K562 (cell line): Measurements from ENCODE around the gene PRM1. TPM values are rescaled to one million over a fixed set of nuclear protein-coding genes. Genes with fewer than 3 reads are reported as not detected.

Source experiments
- CHCHD3 ChIP-seq: fragments of 250-450 bp; sonication (Bioruptor Pico); IDR thresholded peaks from 2 replicates; pipeline ENCODE4 v2.1.2; 2022; ENCODE audit warnings: mild to moderate bottlenecking
- DPF2 ChIP-seq: fragments of 450-650 bp; IDR thresholded peaks from 2 replicates; pipeline ENCODE4 v1.6.1; 2016
- FIP1L1 ChIP-seq: fragments of 200-400 bp; formaldehyde crosslinking; IDR thresholded peaks from 2 replicates; pipeline ENCODE4 v1.6.1; 2018; ENCODE audit warnings: mild to moderate bottlenecking, low read depth, low read length; ENCODE audit not compliant: poor library complexity, severe bottlenecking
- ILK ChIP-seq: fragments of 450-650 bp; IDR thresholded peaks from 2 replicates; pipeline ENCODE4 v1.6.1; 2016; ENCODE audit warnings: missing genetic modification characterization, low read depth, mild to moderate bottlenecking, missing compliant biosample characterization, moderate library complexity, borderline replicate concordance
- MAFK ChIP-seq: IDR thresholded peaks from 2 replicates; pipeline ENCODE4 v1.6.1; 2011; ENCODE audit warnings: low read length, improper control_type of control experiment
- MYNN ChIP-seq, 2 experiments: sonication (generic); formaldehyde crosslinking in 1 of 2; IDR thresholded peaks; 2 replicates each; pipeline versions ENCODE4 v1.5.0 to v1.6.1; 2016 to 2020; ENCODE audit warnings: antibody characterized with exemption in 1 of 2, missing genetic modification reagents in 1 of 2
- RAD51 ChIP-seq: fragments of 450-650 bp; IDR thresholded peaks from 2 replicates; pipeline ENCODE4 v1.7.1; 2016; ENCODE audit warnings: low read depth, mild to moderate bottlenecking, borderline replicate concordance
- RBM17 ChIP-seq: fragments of 200-400 bp; formaldehyde crosslinking; IDR thresholded peaks from 2 replicates; pipeline ENCODE4 v1.6.1; 2017; ENCODE audit warnings: low read depth, mild to moderate bottlenecking, low read length, borderline replicate concordance
- XRCC3 ChIP-seq: fragments of 450-650 bp; IDR thresholded peaks from 2 replicates; pipeline ENCODE4 v1.6.1; 2017; ENCODE audit warnings: mild to moderate bottlenecking, moderate library complexity
- ZC3H11A ChIP-seq: IDR thresholded peaks from 2 replicates; pipeline ENCODE4 v1.6.1; 2012; ENCODE audit warnings: low read depth, low read length, improper control_type of control experiment
- ZNF143 ChIP-seq: sonication (generic); formaldehyde crosslinking; IDR thresholded peaks from 2 replicates; pipeline ENCODE4 v1.9.0; 2022; ENCODE audit warnings: mild to moderate bottlenecking, missing genetic modification reagents
- ZNF436 ChIP-seq: fragments of 250-450, 450-650 bp; sonication (Bioruptor Pico); formaldehyde crosslinking; IDR thresholded peaks from 2 replicates; pipeline ENCODE4 v1.7.0; 2020; ENCODE audit warnings: mild to moderate bottlenecking
- polyA plus RNA-seq, 8 experiments: library from polyadenylated mRNA; depleted of rRNA in 4 of 8; stranded (reverse) in 5 of 8; unstranded in 3 of 8; fragments of >200 nt; fragmentation: Nextera tagmentation in 2 of 8; fragmentation: Illumina TruSeq in 1 of 8; extraction: Ambion mirVana in 2 of 8; extraction: Trizol in 1 of 8; gene quantifications; 2 replicates each; pipeline versions ENCODE4 v1.2.1 to v1.2.3, GENCODE V29; 2011 to 2014; ENCODE audit warnings: inconsistent platforms in 1 of 8, missing spikeins in 1 of 8
- total RNA-seq, 7 experiments: library from RNA; depleted of rRNA in 6 of 7; stranded (reverse); fragments of >200 nt in 6 of 7; fragmentation: Illumina TruSeq in 2 of 7; extraction: Trizol in 2 of 7; gene quantifications; 2 replicates each; pipeline versions ENCODE4 v1.2.1 to v1.2.3, GENCODE V29; 2011 to 2021; ENCODE audit warnings: low replicate concordance in 1 of 7
- TF ChIP-seq, protein P1 (sequence below), 2 experiments: fragments of 450-650 bp in 1 of 2; sonication (generic) in 1 of 2; formaldehyde crosslinking; conservative IDR thresholded peaks; 2 replicates each; pipeline versions ENCODE4 v1.4.0 to v1.8.1; 2020 to 2022; ENCODE audit warnings: mild to moderate bottlenecking in 1 of 2, missing genetic modification reagents in 1 of 2
- TF ChIP-seq, protein P2 (sequence below): IDR thresholded peaks from 2 replicates; pipeline ENCODE4 v1.6.1; 2016; ENCODE audit warnings: missing genetic modification characterization, missing compliant biosample characterization
- TF ChIP-seq, protein P3 (sequence below), 2 experiments: fragments of 450-650 bp; IDR thresholded peaks; 2 replicates each; pipeline ENCODE4 v1.6.1; 2018; ENCODE audit warnings: mild to moderate bottlenecking in 2 of 2, low read depth in 1 of 2; ENCODE audit not compliant: partially characterized antibody in 2 of 2
- TF ChIP-seq, protein P4 (sequence below): fragments of 450-650 bp; IDR thresholded peaks from 2 replicates; pipeline ENCODE4 v1.6.1; 2016; ENCODE audit warnings: mild to moderate bottlenecking
- TF ChIP-seq, protein P5 (sequence below), 2 experiments: fragments of 250-450 bp in 1 of 2; fragments of 450-650 bp in 1 of 2; sonication (Bioruptor Pico) in 1 of 2; IDR thresholded peaks; 2 replicates each; pipeline versions ENCODE4 v1.6.1 to v1.8.0; 2016 to 2021; ENCODE audit warnings: mild to moderate bottlenecking in 2 of 2, moderate library complexity in 2 of 2, missing compliant biosample characterization in 1 of 2, missing genetic modification characterization in 1 of 2

PRM1 gene
- total and polyA plus RNA-seq, 9 of the 15 experiments (the other 6 are each of a cell fraction or from before 2014, with no cell fraction given): not detected

DNA sequence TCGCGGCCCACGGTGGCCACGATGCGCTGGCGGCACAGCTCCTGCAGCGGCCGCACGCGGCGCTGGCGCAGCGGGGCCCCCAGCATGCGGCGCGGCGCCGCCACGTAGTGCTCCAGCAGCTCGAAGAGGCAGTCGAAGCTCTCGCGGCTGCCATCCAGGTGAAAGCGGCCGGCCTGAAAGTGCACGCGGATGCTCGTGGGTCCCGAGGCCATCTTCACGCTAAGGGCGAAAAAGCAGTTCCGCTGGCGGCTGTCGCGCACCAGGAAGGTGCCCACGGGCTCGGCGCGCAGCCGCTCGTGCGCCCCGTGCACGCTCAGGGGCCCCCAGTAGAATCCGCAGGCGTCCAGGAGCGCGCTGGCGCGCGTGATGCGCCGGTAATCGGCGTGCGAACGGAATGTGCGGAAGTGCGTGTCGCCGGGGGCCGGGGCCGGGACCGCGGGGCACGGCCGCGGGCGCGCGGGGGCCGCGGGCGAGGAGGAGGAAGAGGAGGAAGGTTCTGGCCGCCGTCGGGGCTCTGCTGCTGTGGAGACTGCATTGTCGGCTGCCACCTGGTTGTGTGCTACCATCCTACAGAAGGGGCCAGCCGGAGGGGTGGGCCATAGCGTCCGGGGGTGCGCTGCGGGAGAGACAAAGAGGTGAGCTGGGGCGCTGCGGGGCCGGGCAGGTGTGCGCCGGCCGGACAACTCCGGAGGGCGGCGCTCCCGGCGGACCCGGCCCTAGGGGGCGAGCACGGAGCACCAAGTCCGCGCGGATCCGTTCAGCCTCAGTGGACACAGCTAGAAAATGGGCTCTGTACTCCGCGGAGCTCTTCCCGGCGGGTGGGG, 26.0 kb downstream of the PRM1 start (continued):
- TF ChIP-seq, protein P1, sequence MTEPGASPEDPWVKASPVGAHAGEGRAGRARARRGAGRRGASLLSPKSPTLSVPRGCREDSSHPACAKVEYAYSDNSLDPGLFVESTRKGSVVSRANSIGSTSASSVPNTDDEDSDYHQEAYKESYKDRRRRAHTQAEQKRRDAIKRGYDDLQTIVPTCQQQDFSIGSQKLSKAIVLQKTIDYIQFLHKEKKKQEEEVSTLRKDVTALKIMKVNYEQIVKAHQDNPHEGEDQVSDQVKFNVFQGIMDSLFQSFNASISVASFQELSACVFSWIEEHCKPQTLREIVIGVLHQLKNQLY (CRISPR knock-in tag; conservative IDR thresholded peaks at IDR 0.05): peak in 1 of 2 experiments; percentile 99; a peak in 3 of 4 replicates
- TF ChIP-seq, protein P2, sequence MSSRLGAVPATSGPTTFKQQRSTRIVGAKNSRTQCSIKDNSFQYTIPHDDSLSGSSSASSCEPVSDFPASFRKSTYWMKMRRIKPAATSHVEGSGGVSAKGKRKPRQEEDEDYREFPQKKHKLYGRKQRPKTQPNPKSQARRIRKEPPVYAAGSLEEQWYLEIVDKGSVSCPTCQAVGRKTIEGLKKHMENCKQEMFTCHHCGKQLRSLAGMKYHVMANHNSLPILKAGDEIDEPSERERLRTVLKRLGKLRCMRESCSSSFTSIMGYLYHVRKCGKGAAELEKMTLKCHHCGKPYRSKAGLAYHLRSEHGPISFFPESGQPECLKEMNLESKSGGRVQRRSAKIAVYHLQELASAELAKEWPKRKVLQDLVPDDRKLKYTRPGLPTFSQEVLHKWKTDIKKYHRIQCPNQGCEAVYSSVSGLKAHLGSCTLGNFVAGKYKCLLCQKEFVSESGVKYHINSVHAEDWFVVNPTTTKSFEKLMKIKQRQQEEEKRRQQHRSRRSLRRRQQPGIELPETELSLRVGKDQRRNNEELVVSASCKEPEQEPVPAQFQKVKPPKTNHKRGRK (tag): no peak
- TF ChIP-seq FIP1L1: peak; percentile 53
- no peak for TF ChIP-seq MYNN (IDR thresholded peaks at IDR 0.05)
- no peak for TF ChIP-seq MYNN (CRISPR knock-in tag; IDR thresholded peaks at IDR 0.05)
- TF ChIP-seq ILK: no peak
- TF ChIP-seq, protein P3, sequence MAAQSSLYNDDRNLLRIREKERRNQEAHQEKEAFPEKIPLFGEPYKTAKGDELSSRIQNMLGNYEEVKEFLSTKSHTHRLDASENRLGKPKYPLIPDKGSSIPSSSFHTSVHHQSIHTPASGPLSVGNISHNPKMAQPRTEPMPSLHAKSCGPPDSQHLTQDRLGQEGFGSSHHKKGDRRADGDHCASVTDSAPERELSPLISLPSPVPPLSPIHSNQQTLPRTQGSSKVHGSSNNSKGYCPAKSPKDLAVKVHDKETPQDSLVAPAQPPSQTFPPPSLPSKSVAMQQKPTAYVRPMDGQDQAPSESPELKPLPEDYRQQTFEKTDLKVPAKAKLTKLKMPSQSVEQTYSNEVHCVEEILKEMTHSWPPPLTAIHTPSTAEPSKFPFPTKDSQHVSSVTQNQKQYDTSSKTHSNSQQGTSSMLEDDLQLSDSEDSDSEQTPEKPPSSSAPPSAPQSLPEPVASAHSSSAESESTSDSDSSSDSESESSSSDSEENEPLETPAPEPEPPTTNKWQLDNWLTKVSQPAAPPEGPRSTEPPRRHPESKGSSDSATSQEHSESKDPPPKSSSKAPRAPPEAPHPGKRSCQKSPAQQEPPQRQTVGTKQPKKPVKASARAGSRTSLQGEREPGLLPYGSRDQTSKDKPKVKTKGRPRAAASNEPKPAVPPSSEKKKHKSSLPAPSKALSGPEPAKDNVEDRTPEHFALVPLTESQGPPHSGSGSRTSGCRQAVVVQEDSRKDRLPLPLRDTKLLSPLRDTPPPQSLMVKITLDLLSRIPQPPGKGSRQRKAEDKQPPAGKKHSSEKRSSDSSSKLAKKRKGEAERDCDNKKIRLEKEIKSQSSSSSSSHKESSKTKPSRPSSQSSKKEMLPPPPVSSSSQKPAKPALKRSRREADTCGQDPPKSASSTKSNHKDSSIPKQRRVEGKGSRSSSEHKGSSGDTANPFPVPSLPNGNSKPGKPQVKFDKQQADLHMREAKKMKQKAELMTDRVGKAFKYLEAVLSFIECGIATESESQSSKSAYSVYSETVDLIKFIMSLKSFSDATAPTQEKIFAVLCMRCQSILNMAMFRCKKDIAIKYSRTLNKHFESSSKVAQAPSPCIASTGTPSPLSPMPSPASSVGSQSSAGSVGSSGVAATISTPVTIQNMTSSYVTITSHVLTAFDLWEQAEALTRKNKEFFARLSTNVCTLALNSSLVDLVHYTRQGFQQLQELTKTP (IDR thresholded peaks at IDR 0.05; ENCODE audit: low read depth in 1 of 2, partially characterized antibody in 2 of 2): no peak
- TF ChIP-seq, protein P4, sequence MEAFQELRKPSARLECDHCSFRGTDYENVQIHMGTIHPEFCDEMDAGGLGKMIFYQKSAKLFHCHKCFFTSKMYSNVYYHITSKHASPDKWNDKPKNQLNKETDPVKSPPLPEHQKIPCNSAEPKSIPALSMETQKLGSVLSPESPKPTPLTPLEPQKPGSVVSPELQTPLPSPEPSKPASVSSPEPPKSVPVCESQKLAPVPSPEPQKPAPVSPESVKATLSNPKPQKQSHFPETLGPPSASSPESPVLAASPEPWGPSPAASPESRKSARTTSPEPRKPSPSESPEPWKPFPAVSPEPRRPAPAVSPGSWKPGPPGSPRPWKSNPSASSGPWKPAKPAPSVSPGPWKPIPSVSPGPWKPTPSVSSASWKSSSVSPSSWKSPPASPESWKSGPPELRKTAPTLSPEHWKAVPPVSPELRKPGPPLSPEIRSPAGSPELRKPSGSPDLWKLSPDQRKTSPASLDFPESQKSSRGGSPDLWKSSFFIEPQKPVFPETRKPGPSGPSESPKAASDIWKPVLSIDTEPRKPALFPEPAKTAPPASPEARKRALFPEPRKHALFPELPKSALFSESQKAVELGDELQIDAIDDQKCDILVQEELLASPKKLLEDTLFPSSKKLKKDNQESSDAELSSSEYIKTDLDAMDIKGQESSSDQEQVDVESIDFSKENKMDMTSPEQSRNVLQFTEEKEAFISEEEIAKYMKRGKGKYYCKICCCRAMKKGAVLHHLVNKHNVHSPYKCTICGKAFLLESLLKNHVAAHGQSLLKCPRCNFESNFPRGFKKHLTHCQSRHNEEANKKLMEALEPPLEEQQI: no peak
- no peak for TF ChIP-seq ZC3H11A
- TF ChIP-seq DPF2: no peak
- no peak for TF ChIP-seq RAD51
- TF ChIP-seq, protein P5, sequence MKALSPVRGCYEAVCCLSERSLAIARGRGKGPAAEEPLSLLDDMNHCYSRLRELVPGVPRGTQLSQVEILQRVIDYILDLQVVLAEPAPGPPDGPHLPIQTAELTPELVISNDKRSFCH (CRISPR knock-in tag; IDR thresholded peaks at IDR 0.05): no peak
- TF ChIP-seq, protein P5 (tag; IDR thresholded peaks at IDR 0.05): peak; percentile 84; the same call in 1 of the 2 replicates
- TF ChIP-seq RBM17: no peak
- TF ChIP-seq CHCHD3 (CRISPR knock-in tag): no peak
- no peak for TF ChIP-seq ZNF436 (CRISPR knock-in tag)
- peak; percentile 72 for TF ChIP-seq ZNF143 (CRISPR knock-in tag)
- TF ChIP-seq MAFK: no peak
- no peak for TF ChIP-seq XRCC3
